ENCODE results near the gene BCL2L1. TPM values are rescaled to one million over a fixed set of nuclear protein-coding genes. Genes with fewer than 3 reads are reported as not detected.

Gene BCL2L1
- total and polyA plus RNA-seq, 10 of the 15 experiments (the other 5 are each of a cell fraction or from before 2014, with no cell fraction given): 0.63 to 67.7 (median 43.6) TPM

DNA sequence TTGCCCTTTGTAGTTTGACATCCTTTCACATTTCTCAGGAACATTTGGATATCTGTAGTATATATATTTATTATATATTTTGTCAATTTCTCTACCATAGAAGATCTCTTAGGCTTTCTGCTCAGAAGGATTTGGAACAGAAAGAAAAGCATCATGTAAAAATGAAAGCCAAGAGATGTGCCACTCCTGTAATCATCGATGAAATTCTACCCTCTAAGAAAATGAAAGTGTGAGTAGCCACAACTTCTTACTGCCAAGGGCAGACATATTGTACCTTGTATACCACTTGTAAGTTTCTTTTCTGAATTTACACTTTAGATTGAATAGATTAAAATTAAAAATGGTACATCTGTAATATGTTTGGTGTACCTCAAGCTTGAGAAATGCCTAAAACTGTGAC lies 47.6 kb upstream of the BCL2L1 start (continued):
- TF ChIP-seq, protein P1, sequence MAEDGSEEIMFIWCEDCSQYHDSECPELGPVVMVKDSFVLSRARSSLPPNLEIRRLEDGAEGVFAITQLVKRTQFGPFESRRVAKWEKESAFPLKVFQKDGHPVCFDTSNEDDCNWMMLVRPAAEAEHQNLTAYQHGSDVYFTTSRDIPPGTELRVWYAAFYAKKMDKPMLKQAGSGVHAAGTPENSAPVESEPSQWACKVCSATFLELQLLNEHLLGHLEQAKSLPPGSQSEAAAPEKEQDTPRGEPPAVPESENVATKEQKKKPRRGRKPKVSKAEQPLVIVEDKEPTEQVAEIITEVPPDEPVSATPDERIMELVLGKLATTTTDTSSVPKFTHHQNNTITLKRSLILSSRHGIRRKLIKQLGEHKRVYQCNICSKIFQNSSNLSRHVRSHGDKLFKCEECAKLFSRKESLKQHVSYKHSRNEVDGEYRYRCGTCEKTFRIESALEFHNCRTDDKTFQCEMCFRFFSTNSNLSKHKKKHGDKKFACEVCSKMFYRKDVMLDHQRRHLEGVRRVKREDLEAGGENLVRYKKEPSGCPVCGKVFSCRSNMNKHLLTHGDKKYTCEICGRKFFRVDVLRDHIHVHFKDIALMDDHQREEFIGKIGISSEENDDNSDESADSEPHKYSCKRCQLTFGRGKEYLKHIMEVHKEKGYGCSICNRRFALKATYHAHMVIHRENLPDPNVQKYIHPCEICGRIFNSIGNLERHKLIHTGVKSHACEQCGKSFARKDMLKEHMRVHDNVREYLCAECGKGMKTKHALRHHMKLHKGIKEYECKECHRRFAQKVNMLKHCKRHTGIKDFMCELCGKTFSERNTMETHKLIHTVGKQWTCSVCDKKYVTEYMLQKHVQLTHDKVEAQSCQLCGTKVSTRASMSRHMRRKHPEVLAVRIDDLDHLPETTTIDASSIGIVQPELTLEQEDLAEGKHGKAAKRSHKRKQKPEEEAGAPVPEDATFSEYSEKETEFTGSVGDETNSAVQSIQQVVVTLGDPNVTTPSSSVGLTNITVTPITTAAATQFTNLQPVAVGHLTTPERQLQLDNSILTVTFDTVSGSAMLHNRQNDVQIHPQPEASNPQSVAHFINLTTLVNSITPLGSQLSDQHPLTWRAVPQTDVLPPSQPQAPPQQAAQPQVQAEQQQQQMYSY (CRISPR knock-in tag; IDR thresholded peaks at IDR 0.05): no peak
- TF ChIP-seq LARP7 (IDR thresholded peaks at IDR 0.05) (no peak), DPF2 (IDR thresholded peaks at IDR 0.05) (no peak), CUX1 (IDR thresholded peaks at IDR 0.05; ENCODE audit: insufficient replicate concordance, low read depth, low read length) (no peak), NFIC (IDR thresholded peaks at IDR 0.05; ENCODE audit: low read depth, low read length) (no peak), BCL3 (IDR thresholded peaks at IDR 0.05; ENCODE audit: borderline replicate concordance, insufficient read depth, low read depth, low read length, poor library complexity, severe bottlenecking) (no peak), NFXL1 (IDR thresholded peaks at IDR 0.05; ENCODE audit: borderline replicate concordance) (no peak), MLLT1 (IDR thresholded peaks at IDR 0.05) (no peak), EZH2 (IDR thresholded peaks at IDR 0.05; ENCODE audit: borderline replicate concordance, control insufficient read depth, low read depth, low read length) (no peak)
